ENCODE results near the gene MLPH.

The MLPH gene

DNA sequence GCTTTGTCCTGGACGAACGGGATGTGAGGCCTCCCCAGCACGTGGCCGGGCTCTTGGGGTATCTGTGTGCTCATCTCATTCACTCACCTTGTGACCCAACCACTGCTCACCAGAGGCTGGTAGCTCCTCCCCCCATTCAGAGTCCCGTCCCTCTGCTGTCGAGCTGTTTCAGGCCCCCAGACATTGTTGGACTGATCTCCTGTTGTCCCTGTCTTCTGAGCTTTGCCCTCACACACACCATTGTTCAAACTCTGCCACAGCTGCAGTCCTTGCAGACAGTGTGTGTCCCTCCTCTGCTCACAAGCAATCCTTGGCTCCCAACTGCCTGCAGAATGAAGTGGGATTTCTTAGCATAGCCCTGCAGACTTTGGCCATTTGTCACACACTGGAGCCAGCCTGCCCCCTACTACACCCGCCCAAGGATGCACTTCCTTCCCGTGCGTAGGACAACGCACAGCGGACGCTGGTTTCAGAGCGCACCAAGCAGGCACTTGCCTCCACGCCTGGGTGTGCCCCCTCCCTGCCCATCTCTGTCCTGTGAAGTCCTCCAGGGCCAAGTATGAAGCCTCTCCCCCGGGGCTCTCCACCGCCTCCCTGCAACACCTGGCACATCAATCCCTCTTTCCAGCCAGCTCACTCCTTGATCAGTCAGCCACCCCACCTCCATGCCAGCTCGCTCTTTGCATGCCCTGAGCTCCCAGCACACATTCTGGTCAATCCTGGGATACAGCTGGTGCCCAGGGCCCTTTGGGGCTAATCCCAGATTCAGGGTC, 62.8 kb downstream of the MLPH start:
- DNase-seq = no peak

DNA sequence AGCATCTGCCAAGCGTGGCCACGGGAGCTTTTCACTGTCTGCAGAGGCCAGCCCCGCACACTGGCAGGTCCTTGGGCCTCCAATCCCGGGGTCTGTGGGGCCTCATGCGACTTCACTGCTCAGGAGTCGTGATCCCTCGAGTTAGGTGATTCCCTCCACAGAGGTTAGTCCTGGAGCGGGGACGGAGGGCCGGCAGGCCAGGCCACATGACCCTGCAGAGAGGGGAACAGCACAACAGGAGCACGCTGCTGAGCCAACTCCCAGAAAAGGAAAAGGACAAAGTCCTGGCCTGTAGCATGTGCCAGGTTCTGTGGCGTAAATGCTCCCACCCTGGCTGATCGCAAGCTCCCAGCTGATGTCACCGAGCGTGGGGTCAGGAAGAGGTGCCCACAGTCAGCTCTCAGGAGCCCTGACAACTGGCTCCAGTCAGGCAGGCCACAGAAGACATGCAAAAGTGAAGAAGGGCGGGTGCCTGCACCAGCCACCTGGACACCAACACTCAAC, 64.1 kb downstream of the MLPH start:
- DNase-seq = no peak

DNA sequence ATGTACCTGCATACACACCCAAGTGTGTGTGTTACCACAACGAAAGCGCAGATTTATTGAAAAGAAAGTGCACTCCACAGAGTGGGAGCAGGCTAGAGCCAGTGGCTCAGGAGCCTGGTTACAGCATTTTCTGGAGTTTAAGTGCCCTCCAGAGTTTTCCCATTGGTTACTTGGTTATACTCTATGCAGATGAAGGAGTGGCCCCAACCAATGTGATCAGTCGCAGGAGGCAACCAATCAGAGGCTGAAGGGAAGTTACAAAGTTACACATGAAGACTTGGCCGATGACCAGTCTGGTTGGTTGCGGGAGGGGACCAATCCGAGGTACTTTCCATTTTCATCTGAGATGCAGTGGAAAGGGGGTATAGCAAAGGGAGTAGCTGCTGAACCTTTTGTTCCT, 65.9 kb downstream of the MLPH start:
- DNase-seq = no peak

DNA sequence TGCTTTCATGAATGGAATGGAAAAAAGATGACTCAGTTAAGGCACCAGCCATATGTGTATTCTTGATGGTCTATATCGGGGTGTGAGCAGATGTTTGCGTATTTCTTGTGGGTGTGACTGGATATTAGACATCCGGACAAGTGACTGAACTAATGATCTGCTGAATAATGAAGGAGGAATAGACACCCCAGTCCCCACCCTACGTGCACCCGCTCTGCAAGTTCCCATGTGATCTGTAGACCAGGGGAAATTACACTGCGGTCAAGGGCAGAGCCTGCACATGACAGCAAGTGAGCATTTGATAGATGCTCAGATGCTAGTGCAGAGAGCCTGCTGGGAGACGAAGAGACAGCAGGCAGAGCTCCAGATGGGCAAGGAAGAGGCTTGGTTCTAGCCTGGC, 66.9 kb downstream of the MLPH start:
- no peak for DNase-seq

DNA sequence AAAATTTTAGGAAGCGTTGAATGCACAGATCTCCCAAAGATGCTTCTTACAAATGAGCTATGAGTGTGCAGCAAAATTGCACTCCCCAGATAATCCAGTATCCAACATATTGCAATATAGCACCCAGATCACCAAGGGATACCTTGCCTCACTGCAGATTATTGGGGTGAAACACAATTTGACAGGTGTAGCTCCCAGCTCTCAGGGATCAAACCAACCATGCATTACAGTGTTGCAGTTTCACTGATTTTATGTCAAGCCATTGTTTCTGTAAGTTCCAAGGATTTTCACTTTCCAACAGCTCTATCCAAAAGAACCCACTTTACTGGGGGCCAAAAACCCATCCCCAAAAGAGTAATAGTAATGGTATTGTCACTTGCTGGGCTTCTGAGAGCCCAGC, 68.5 kb downstream of the MLPH start:
- no peak for DNase-seq

DNA sequence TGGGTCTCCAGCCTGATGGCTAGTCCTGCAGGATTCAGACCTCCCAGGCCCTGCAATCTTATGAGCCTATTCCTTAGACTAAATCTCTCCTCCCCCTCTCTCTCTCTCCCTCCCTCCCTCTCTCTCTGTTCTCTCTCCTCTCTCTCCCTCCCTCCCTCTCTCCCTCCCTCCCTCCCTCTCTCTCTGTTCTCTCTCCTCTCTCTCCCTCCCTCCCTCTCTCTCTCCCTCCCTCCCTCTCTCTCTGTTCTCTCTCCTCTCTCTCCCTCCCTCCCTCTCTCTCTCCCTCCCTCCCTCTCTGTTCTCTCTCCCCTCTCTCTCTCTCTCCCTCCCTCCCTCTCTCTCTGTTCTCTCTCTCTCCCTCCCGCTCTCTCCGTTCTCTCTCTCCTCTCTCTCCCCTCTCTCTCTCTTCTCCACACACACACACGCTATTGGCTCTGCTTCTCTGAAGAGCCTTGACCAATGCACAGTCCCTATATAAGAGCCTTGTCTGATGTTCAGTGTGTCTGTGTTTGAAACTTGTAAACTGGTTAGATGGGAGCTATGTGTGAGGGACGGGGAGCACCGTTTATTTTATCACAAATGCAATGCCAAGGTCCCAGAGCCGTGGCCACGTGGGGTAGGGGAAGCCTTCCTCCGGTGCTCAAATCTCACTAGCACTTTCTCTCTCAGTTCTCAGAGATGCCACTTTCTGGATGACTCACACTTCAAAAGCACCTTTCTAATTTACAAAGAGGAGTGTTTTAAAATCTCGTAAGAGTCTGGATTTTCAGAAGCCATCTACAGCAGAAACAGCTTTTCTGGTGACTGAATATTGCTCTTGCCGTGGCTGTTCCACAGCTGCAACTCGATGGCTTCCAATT, 70.0 kb downstream of the MLPH start:
- no peak for DNase-seq

DNA sequence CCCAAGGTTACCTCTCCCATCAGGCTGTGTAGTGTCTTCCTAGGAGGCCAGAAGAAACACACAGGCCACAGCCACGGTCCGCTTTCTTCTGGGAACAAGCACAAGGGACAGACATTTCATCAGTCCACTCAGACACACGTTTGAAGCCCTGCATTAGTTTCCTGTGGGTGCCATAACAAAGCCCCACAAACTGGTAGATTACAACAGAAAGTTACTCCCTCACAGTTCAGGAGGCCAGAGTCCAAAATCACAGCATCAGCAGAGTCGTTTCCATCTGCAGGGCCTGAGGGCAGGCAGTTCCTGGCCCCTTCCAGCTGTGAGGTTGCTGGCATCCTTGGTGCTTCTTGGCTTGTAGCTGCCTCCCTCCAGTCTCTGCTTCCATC, 70.6 kb downstream of the MLPH start:
- no peak for DNase-seq

DNA sequence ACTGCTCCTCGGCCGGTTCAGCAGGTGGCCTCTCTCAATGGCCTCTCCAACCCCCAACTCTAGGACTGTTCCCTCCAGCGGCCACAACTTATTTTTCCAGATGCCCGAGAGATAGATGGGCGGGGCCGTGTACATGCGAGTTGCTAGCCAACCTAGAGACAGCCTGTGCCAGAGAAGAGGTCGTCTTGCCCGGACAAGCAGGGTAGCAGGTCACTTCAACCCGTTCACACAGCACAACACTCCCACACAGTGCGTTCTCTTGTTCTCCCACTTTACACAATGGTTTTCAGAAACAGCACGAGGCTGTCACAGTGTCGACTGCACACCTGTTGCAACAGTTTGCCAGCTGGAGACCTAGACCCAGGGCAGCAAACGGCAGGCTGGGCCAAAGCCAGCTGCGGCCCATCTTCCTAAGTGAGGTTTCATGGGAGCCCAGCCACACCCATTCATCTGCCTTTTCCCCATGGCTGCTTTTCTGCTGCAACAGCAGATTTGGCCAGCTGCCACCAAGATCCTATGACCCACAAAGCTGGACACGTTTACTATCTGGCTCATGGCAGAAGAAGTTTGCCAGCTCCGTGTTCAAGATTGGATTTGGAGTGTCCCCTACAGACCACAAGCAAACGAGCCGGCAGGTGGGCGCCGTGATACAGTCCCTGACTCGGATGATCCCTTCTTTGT, 72.0 kb downstream of the MLPH start:
- DNase-seq = peak; percentile 72

DNA sequence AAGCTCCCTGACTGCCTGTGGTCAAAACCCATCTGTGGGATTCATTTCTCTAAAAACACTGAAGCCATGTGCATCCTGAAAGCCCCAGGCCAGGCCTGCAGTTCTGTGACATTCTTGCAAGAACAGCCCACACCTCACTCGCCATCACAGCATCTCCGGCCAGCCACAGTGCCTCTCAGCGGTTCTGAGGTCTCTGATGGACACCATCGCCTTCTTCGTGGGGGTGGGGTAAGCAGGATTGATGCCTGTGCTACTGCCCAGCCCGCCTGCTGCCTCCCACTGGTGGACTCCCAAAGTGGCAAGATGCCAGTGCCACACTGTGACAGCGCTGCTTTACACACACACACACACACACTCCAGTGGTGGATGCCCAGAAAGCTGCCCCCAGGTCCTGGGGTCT, 74.2 kb downstream of the MLPH start:
- no peak for DNase-seq

DNA sequence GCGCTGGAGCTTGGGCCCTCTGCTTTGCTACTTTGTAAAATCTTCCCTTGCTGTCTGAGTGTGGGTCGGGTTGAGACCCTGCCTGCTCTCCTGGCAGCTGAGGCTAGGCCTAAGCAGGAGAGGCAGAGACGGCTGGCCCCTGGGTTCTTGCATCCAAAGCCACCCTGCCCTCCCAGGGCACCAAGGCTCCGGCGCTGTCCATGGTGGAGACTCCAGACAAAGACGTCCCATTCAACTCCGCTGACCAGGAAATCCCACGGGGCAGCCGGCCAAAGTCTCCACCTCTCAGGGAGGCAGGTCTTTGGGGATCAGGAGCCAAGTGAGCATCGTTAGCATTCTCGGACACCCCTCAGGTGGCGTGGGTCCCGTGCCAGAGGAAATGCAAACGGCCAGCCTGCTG, 76.8 kb downstream of the MLPH start:
- no peak for DNase-seq

DNA sequence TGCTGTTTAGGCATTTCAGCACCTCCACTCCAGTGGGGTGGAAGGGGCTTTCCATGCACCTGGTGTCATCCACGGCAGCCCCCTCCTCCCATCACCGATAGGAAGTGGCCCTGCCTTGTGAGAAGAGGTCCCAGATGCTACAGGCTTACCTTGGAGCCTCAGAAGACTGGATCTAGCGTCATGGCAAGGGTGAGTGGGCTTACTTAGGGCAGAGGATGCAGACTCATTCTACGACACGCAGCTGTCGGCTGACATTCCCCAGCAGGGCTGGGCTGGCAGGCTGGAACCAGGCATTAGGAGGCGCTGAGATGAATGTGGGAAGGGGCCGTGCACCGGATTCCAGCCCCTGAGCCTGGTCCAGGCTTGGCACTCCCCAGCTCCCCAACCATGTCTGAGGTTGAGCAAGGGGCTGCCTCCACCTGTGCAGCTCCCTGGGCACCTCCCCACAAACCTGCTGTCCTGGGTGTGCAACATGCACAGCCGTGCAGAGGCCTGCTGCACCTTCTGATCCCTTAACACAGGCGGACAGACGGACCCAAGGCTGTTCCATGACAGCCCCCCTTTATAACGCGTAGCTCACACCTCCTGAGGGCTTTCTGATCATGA, 77.6 kb downstream of the MLPH start:
- DNase-seq = no peak

DNA sequence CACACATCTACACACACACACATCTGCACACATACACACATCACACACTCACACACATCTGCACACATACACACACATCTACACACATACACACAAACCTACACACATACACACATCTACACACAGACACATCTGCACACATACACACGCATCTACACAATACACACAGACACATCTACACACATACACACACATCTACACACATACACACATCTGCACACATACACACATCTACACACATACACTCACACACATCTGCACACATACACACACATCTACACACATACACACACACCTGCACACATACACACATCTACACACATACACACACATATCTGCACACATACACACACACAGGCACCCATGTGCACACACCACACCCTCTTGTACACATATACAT, 78.9 kb downstream of the MLPH start:
- DNase-seq = no peak

DNA sequence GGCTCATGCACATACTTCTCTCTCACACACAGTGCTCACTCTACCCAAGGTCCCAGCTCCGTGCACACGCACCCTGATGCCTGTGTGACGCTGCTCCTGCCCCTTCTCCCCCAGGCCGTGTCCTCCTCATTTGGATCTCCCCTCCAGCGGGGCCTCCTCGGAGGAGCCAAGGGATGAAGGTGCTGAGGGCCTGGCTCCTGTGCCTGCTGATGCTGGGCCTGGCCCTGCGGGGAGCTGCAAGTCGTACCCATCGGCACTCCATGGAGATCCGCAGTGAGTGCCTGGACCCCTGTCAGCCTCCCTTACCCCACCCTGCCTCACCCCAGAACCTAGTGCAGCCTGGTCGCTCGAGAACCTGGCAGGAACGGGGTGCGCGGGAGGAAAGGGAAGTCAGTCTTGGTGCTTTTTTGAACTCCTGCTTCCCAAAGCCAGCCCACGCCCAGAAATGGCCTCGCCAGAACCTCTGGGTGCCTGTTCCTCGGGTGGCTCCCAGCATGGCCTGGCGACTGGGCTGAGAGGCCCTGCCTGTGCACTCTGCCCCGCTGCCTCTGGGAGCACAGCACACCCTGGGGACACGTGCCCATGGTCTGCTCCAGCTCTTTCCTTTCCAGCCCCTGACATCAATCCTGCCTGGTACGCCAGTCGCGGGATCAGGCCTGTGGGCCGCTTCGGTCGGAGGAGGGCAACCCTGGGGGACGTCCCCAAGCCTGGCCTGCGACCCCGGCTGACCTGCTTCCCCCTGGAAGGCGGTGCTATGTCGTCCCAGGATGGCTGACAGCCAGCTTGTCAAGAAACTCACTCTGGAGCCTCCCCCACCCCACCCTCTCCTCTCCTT, 79.6 kb downstream of the MLPH start, which contains the start of gene PRLH:
Gene PRLH, plus strand, starts transcription at position 174 of the 835 bp plus-strand sequence. Its CDS starts 0 bp downstream, at position 174.
- DNase-seq = no peak

DNA sequence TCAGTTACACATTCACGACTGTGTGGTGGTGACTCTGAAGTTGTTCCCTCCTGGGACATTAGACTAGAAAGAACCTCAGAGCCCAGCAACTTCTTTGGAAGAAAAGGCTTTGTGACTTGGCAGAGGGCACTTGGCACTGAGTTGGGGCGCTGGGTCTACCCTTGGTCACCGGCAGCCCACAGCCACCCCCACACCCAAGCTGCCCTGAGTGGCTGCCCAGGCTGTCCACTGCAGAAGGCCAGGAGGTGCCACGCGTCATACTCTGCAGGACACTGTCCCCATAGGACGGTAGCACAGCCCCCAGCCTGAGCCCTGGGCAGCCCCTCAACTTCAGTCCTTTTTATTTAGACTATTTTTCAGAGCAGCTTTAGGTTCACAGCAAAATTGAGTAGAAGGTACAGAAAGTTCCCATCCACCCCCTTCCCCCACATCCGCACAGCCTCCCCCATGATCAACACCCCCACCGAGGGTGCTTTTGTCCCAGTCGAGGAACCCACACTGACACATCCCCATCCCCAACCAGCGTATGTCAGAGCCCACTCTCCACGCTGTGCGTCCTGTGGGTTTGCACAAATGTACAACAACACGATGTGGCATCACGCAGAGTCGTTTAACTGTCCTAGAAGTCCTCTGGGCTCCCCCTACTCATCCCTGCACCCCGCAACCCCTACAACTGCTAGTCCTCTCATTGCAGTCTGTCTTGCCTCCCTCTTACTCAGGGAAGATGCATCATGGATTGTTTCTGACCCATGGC, 80.4 kb downstream of the MLPH start:
- no peak for DNase-seq

DNA sequence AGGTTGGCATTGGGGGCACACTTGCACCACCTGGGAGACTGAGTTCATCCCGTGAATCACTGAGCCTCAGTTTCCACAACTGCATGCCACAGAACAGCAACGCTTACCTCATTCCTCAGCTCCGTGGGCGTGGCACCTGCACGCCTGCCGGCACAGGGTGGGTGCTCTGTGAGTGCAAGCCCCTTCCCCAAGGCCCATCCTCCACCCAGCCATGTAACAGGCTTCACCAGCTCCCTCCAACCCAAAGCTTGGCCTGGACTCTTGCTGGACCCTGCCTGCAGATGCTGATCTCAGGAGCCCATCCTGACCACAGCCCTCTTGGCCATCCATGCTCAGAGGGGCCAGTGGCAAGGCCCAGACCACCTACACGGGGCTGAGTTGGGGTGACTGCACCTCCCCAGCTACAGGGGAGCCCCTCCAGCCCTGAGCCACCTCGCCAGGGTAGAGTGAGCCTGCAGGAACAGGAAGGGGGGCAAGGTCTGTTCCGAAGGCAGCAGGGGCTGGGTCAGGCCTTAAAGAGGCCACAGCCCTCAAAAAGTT, 81.1 kb downstream of the MLPH start:
- DNase-seq = no peak

DNA sequence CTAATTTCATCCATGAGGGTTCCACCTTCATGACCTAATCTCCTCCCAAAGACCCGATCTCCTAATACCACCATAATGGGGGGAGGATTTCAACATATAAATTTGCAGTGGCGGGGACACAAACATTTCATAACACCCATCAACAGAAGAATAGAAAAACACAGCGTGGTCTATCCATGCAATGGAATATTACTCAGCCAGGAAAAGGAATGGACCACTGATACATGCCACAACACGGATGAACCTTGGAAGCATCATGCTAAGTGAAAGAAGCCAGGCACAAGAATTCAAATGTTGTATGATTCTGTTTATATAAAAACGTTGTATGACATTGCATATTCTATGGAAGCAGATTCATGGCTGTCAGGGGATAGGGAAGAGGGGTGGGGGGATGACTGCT, 82.0 kb downstream of the MLPH start:
- DNase-seq = no peak

DNA sequence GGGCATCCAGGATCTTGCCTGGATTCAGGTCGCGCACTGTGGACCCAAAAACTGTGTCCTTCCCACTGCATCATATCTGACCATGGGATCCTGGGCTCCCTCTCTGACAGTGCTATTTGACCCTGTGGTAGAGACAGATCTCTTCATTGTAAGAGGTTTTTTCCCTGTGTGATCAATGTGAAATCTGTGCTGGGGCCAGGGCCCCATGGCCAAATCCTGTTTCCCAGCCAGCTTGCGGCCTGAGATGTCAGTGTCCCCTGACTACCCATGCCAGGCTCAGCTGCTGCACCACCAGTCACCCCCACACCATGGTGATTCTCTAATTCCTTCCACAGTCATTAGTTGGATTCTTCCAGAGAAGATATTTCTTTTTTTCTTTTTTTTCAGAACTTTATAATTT, 82.8 kb downstream of the MLPH start:
- DNase-seq = no peak

DNA sequence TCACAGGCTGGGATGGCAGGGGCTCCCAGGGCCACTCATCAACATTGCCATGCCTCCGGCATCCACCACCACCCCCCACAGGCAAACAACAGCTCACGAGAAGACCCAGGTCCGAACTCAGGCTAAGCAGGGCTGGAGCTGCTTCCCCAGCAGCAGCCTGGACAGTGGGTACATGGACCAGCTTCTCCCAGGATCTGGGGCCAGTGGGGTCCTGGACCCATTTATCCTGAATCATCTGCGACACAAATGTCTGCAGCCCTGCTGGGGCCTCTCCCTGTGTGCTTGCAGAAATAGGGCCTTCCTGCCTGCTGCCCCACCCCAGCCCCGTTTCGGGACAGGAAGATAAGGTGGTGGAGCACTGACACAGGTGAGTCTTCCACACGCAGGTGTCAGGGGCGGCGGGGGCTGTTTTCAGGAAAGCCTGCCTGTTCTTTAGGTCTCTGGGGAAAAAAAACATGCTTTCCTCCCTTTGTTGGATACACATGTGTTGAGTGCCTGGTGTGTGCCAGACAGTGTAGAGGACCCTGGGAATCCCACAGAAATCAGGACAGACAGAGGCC, 83.8 kb downstream of the MLPH start:
- DNase-seq = no peak

DNA sequence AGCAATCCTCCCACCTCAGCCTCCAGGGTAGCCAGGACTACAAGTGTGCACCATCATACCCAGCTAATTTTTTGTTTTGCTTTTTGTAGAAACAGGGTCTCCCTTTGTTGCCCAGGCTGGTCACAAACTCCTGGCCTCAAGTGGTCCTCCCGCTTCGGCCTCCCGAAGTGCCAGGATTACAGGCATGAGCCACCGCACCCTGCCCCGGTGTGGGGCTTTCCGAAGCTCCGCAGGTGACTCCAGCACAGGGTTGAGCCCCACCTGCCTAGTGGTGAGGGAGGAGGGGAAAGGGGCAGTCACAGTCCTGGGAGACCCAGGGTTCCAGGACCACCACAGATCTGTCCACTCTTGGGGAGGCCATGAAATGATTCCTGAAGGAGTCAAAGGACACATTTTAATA, 84.5 kb downstream of the MLPH start:
- DNase-seq = no peak

DNA sequence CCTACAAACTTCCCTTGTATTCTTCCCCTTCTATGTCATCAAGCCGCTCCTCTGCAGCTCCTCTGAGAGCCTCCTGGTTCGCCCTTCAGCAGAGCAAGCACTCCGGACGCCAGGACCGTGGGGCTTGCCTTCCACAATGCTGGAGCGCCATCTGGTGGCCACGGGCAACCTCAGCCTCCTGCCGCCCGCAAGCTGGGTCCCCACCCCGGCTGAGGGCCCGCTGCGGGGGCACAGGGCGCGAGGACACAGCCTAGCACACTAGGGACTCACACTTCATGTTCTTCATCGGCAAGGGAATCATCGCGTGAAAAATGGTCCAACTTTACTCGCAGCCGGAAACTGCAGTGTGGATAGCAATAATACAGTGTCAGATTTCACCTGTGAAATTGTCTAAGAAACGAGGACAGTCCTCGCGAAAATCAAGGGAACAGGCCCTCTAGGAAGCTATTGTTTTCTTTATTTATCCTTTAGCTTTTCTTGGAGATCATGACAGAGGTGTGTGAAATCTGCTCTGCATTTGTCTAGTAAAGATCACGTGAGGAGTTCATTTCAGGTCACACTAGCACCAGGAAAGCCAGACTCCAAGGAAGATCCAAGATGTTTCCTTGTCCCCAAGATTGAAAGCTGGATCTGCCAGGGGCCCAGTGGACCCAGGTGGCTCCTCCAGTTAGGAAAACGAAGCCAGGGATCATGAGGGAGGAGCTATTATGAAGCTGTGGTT, 85.1 kb downstream of the MLPH start:
- DNase-seq = no peak

All from SHP77 treated with DMSO at 0.1 percent for 48 hours (cell line).